ENCODE data around the gene LMBR1. TPM values are rescaled to one million over a fixed set of nuclear protein-coding genes. Genes with fewer than 3 reads are reported as not detected.
"Not testable (repeated sequence)": the region's sequence is repeated elsewhere in the genome, so short reads cannot be mapped to it uniquely, and the experiment has no call there.

The LMBR1 gene
- polyA plus RNA-seq, 1 donor from 2014 or later: 68.9 TPM

DNA sequence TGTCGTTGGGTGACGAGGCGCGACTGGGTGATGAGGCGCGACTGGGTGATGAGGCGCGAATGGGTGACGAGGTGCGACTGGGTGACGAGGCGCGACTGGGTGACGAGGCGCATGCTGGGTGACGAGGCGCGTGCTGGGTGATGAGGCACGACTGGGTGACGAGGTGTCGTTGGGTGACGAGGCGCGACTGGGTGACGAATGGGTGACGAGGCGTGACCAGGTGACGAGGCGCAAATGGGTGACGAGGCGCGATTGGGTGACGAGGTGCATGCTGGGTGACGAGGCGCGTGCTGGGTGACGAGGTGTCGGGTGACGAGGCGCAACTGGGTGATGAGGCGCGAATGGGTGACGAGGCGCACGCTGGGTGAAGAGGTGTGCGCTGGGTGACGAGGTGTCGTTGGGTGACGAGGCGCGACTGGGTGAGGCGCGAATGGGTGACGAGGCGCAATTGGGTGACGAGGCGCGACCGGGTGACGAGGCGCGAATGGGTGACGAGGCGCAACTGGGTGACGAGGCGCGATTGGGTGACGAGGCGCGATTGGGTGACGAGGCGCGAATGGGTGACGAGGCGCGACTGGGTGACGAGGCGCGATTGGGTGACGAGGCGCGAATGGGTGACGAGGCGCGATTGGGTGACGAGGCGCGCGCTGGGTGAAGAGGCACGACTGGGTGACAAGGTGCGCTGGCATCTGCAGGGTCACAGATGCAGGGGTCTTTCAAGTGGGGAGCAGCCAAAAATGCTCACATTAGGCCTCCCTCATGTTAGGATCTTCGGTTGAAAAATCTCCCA is 48.6 kb upstream of the LMBR1 start:
- Histone ChIP-seq H3K4me3 (ENCODE audit: low read length) (no peak overlapping the region), H2AFZ (ENCODE audit: low read depth, low read length) (no peak overlapping the region), H3F3A (ENCODE audit: insufficient read depth, low read length, poor library complexity, severe bottlenecking) (no peaks in the 10 kb centered on the region), H4K20me1 (ENCODE audit: insufficient read depth) (no peaks in the 10 kb centered on the region), H3K27ac (ENCODE audit: low read length) (no peak overlapping the region), H3K9me3 (ENCODE audit: low read length) (no peaks in the 10 kb centered on the region), H3K36me3 (ENCODE audit: insufficient read depth, low read length) (no peaks in the 10 kb centered on the region), H3K4me2 (ENCODE audit: low read length) (no peak overlapping the region), H3K79me2 (replicated peaks; ENCODE audit: insufficient read depth, low read length) (no peaks in the 10 kb centered on the region), H3K27me3 (ENCODE audit: insufficient read depth, low read depth, low read length) (no peaks in the 10 kb centered on the region), H3K9ac (ENCODE audit: low read length) (no peak overlapping the region), H3K9me2 (ENCODE audit: insufficient read depth, low read length) (no peaks in the 10 kb centered on the region)
- no peak for TF ChIP-seq RAD21 (conservative IDR thresholded peaks at IDR 0.05)
- TF ChIP-seq TAF1 (IDR thresholded peaks at IDR 0.05; ENCODE audit: low read depth): no peak
- no peak for TF ChIP-seq EP300 (conservative IDR thresholded peaks at IDR 0.05; ENCODE audit: poor library complexity, severe bottlenecking)
- no peak for TF ChIP-seq POLR2AphosphoS5 (IDR thresholded peaks at IDR 0.05)
- no peak for TF ChIP-seq EZH2 (IDR thresholded peaks at IDR 0.05; ENCODE audit: borderline replicate concordance, insufficient read depth, low read length, poor library complexity, severe bottlenecking)
- TF ChIP-seq, protein P1, sequence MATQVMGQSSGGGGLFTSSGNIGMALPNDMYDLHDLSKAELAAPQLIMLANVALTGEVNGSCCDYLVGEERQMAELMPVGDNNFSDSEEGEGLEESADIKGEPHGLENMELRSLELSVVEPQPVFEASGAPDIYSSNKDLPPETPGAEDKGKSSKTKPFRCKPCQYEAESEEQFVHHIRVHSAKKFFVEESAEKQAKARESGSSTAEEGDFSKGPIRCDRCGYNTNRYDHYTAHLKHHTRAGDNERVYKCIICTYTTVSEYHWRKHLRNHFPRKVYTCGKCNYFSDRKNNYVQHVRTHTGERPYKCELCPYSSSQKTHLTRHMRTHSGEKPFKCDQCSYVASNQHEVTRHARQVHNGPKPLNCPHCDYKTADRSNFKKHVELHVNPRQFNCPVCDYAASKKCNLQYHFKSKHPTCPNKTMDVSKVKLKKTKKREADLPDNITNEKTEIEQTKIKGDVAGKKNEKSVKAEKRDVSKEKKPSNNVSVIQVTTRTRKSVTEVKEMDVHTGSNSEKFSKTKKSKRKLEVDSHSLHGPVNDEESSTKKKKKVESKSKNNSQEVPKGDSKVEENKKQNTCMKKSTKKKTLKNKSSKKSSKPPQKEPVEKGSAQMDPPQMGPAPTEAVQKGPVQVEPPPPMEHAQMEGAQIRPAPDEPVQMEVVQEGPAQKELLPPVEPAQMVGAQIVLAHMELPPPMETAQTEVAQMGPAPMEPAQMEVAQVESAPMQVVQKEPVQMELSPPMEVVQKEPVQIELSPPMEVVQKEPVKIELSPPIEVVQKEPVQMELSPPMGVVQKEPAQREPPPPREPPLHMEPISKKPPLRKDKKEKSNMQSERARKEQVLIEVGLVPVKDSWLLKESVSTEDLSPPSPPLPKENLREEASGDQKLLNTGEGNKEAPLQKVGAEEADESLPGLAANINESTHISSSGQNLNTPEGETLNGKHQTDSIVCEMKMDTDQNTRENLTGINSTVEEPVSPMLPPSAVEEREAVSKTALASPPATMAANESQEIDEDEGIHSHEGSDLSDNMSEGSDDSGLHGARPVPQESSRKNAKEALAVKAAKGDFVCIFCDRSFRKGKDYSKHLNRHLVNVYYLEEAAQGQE (IDR thresholded peaks at IDR 0.05; ENCODE audit: borderline replicate concordance): no peak
- TF ChIP-seq SMC3 (conservative IDR thresholded peaks at IDR 0.05; ENCODE audit: poor library complexity): no peak
- TF ChIP-seq, protein P2, sequence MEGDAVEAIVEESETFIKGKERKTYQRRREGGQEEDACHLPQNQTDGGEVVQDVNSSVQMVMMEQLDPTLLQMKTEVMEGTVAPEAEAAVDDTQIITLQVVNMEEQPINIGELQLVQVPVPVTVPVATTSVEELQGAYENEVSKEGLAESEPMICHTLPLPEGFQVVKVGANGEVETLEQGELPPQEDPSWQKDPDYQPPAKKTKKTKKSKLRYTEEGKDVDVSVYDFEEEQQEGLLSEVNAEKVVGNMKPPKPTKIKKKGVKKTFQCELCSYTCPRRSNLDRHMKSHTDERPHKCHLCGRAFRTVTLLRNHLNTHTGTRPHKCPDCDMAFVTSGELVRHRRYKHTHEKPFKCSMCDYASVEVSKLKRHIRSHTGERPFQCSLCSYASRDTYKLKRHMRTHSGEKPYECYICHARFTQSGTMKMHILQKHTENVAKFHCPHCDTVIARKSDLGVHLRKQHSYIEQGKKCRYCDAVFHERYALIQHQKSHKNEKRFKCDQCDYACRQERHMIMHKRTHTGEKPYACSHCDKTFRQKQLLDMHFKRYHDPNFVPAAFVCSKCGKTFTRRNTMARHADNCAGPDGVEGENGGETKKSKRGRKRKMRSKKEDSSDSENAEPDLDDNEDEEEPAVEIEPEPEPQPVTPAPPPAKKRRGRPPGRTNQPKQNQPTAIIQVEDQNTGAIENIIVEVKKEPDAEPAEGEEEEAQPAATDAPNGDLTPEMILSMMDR (IDR thresholded peaks at IDR 0.05; ENCODE audit: poor library complexity, severe bottlenecking): no peak
- TF ChIP-seq MXI1 (conservative IDR thresholded peaks at IDR 0.05; ENCODE audit: poor library complexity, severe bottlenecking): no peak

DNA sequence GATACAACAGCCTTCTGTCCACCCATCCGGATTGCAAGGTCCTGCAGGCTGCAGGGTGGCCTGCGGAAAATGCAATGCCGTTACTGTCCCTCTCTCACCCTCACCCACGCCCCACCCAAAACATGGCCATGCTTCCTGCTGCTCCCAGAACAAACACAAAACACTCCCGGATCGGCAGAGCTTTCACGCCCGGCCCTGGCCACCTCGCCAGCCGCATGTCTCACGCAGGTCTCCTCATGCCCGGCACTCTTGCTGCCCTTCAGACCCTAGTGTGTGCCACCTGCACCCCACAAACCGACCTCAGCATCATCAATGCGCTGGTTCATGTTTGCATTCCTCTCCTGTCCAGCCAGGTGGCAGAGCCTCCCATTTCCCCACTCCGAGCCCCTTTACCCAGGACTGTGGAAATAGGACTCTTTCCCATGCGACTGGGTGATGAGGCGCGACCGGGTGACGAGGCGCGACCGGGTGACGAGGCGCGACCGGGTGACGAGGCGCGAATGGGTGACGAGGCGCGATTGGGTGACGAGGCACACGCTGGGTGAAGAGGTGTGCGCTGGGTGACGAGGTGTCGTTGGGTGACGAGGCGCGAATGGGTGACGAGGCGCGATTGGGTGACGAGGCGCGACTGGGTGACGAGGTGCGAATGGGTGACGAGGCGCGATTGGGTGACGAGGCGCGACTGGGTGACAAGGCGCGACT is 47.6 kb upstream of the LMBR1 start:
- no peaks in the 10 kb centered on the region for H3K79me2 ChIP-seq (replicated peaks; ENCODE audit: insufficient read depth, low read length)
- no peaks in the 10 kb centered on the region for H3K9me3 ChIP-seq (ENCODE audit: low read length)
- no peak overlapping the region for H3K9ac ChIP-seq (ENCODE audit: low read length)
- no peak overlapping the region for H2AFZ ChIP-seq (ENCODE audit: low read depth, low read length)
- H3K4me2 ChIP-seq (ENCODE audit: low read length): no peak overlapping the region
- H3F3A ChIP-seq (ENCODE audit: insufficient read depth, low read length, poor library complexity, severe bottlenecking): no peaks in the 10 kb centered on the region
- H3K27ac ChIP-seq (ENCODE audit: low read length): no peak overlapping the region
- no peaks in the 10 kb centered on the region for H3K9me2 ChIP-seq (ENCODE audit: insufficient read depth, low read length)
- TF ChIP-seq RAD21 (conservative IDR thresholded peaks at IDR 0.05): no peak
- TF ChIP-seq EZH2 (IDR thresholded peaks at IDR 0.05; ENCODE audit: borderline replicate concordance, insufficient read depth, low read length, poor library complexity, severe bottlenecking): no peak
- no peak for TF ChIP-seq EP300 (conservative IDR thresholded peaks at IDR 0.05; ENCODE audit: poor library complexity, severe bottlenecking)
- H3K4me3 ChIP-seq (ENCODE audit: low read length): no peak overlapping the region
- H3K27me3 ChIP-seq (ENCODE audit: insufficient read depth, low read depth, low read length): no peaks in the 10 kb centered on the region
- H3K36me3 ChIP-seq (ENCODE audit: insufficient read depth, low read length): no peaks in the 10 kb centered on the region
- no peaks in the 10 kb centered on the region for H4K20me1 ChIP-seq (ENCODE audit: insufficient read depth)

DNA sequence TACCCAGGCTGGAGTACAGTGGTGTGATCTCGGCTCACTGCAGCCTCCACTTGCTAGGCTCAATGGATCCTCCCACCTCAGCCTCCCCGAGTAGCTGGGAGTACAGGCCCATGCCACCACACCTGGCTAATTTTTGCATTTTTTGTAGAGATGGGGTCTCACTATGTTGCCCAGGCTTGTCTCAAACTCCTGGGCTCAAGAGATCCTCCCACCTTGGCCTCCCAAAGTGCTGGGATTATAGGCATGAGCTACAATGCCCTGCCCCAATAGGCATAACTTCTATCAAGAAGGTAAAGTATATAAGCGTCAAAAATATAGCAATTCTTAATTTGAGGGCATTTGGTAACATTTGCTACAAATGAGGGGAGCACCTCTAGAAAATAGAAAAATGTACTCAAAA is 43.8 kb upstream of the LMBR1 start:
- not testable (repeated sequence) for H4K20me1 ChIP-seq (ENCODE audit: insufficient read depth); H3K4me3 ChIP-seq (ENCODE audit: low read length); H3K27ac ChIP-seq (ENCODE audit: low read length); H3K36me3 ChIP-seq (ENCODE audit: insufficient read depth, low read length); H3K9ac ChIP-seq (ENCODE audit: low read length); H2AFZ ChIP-seq (ENCODE audit: low read depth, low read length); H3K4me2 ChIP-seq (ENCODE audit: low read length); H3K79me2 ChIP-seq (replicated peaks; ENCODE audit: insufficient read depth, low read length); H3F3A ChIP-seq (ENCODE audit: insufficient read depth, low read length, poor library complexity, severe bottlenecking); H3K9me3 ChIP-seq (ENCODE audit: low read length); H3K9me2 ChIP-seq (ENCODE audit: insufficient read depth, low read length); H3K27me3 ChIP-seq (ENCODE audit: insufficient read depth, low read depth, low read length)
